ENCODE measurements around the gene CFAP141.

DNA sequence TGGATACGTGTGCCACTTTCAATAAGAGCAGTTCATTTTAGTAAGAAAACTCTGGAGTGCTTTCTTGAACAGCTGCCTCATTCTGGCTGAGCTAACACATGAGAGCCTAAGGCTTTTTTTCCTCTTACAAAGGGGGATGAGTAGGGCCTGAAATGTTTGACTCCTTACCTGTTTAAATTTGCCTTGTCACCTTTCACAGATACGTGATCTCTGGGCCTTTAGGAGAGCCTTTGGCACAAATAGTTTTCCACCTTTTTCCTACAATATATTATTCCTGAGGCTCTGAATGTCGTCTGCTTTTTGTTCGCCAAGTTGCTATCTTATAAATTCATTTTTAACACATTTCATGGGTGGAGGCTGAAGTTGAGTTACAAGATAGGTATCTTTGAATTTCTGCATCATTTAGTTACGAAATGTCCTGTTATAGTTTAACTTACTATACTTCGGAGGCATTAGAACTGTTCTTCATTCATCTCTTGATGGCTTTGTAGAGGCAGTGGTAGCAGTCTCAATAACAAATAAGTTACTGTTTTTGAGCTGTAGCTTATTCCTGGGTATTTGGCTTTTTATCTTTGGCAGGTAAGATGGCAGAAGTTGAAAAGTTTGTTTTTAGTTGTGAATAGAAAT, 31.9 kb upstream of the CFAP141 start:
- TF ChIP-seq, protein P1, sequence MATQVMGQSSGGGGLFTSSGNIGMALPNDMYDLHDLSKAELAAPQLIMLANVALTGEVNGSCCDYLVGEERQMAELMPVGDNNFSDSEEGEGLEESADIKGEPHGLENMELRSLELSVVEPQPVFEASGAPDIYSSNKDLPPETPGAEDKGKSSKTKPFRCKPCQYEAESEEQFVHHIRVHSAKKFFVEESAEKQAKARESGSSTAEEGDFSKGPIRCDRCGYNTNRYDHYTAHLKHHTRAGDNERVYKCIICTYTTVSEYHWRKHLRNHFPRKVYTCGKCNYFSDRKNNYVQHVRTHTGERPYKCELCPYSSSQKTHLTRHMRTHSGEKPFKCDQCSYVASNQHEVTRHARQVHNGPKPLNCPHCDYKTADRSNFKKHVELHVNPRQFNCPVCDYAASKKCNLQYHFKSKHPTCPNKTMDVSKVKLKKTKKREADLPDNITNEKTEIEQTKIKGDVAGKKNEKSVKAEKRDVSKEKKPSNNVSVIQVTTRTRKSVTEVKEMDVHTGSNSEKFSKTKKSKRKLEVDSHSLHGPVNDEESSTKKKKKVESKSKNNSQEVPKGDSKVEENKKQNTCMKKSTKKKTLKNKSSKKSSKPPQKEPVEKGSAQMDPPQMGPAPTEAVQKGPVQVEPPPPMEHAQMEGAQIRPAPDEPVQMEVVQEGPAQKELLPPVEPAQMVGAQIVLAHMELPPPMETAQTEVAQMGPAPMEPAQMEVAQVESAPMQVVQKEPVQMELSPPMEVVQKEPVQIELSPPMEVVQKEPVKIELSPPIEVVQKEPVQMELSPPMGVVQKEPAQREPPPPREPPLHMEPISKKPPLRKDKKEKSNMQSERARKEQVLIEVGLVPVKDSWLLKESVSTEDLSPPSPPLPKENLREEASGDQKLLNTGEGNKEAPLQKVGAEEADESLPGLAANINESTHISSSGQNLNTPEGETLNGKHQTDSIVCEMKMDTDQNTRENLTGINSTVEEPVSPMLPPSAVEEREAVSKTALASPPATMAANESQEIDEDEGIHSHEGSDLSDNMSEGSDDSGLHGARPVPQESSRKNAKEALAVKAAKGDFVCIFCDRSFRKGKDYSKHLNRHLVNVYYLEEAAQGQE (IDR thresholded peaks at IDR 0.05): no peak
- no peak for TF ChIP-seq JUND (IDR thresholded peaks at IDR 0.05)
- TF ChIP-seq SP1 (IDR thresholded peaks at IDR 0.05): no peak
- TF ChIP-seq, protein P2, sequence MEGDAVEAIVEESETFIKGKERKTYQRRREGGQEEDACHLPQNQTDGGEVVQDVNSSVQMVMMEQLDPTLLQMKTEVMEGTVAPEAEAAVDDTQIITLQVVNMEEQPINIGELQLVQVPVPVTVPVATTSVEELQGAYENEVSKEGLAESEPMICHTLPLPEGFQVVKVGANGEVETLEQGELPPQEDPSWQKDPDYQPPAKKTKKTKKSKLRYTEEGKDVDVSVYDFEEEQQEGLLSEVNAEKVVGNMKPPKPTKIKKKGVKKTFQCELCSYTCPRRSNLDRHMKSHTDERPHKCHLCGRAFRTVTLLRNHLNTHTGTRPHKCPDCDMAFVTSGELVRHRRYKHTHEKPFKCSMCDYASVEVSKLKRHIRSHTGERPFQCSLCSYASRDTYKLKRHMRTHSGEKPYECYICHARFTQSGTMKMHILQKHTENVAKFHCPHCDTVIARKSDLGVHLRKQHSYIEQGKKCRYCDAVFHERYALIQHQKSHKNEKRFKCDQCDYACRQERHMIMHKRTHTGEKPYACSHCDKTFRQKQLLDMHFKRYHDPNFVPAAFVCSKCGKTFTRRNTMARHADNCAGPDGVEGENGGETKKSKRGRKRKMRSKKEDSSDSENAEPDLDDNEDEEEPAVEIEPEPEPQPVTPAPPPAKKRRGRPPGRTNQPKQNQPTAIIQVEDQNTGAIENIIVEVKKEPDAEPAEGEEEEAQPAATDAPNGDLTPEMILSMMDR (IDR thresholded peaks at IDR 0.05; ENCODE audit: low read depth, low read length, missing input control): no peak
- no peak for TF ChIP-seq TAF1 (conservative IDR thresholded peaks at IDR 0.05)
- no peak for TF ChIP-seq HNF4G (IDR thresholded peaks at IDR 0.05)
- no peak for TF ChIP-seq YY1 (IDR thresholded peaks at IDR 0.05)
- TF ChIP-seq, protein P3, sequence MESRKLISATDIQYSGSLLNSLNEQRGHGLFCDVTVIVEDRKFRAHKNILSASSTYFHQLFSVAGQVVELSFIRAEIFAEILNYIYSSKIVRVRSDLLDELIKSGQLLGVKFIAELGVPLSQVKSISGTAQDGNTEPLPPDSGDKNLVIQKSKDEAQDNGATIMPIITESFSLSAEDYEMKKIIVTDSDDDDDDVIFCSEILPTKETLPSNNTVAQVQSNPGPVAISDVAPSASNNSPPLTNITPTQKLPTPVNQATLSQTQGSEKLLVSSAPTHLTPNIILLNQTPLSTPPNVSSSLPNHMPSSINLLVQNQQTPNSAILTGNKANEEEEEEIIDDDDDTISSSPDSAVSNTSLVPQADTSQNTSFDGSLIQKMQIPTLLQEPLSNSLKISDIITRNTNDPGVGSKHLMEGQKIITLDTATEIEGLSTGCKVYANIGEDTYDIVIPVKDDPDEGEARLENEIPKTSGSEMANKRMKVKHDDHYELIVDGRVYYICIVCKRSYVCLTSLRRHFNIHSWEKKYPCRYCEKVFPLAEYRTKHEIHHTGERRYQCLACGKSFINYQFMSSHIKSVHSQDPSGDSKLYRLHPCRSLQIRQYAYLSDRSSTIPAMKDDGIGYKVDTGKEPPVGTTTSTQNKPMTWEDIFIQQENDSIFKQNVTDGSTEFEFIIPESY (IDR thresholded peaks at IDR 0.05): no peak
- TF ChIP-seq EGR1 (IDR thresholded peaks at IDR 0.05; ENCODE audit: low read depth in 2 of 2): no peak
- TF ChIP-seq RXRA (IDR thresholded peaks at IDR 0.05): no peak
